ENCODE results near the gene LCT. TPM values are rescaled to one million over a fixed set of nuclear protein-coding genes. Genes with fewer than 3 reads are reported as not detected.

The LCT gene
- total RNA-seq, 4 donors from 2014 or later = under 0.01 TPM; not detected in 3

DNA sequence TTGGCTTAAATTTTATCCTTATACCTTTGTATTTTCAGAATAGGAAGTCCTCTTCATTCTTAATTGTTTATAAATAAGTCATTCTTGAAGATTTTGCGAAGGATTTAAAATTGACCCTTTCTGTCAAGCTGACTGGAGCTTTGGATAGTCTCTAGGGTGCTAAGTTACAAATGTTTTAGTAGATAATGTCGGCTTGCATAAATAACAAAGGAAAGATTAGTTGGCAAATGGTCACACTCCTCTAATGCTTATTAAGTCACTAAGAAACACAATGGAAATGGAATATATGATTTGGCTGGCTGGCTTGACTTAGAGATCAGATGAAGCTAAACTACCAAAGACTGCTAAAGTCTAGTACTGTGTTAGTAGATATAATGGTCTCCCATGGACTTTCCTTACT lies 54.8 kb downstream of the LCT start:
- no peak overlapping the region for H3K4me3 ChIP-seq
- 78 to 82% methylated on average over 2 of the region's 2 CpGs for WGBS, 2 donors
- intact Hi-C loops (cut with DNase I) = no loop called here

GRCh38 chr2:135776367-135776766 lies 60.6 kb downstream of the LCT start:
- no peak overlapping the region for H3K4me3 ChIP-seq
- peaks cover 7 to 99% (median 50%) of the 10 kb centered on the region in 3 donors for H3K36me3 ChIP-seq
- DNase-seq = no peak
- no peak overlapping the region for H3K27ac ChIP-seq
- WGBS, 2 donors = 86 to 96% methylated on average over 6 to 7 of the region's 7 CpGs
- no peaks in the 10 kb centered on the region for H3K9me3 ChIP-seq
- no peaks in the 10 kb centered on the region for H3K4me1 ChIP-seq
- intact Hi-C loops (cut with DNase I) = no loop called here
- TF ChIP-seq CTCF (IDR thresholded peaks at IDR 0.05) = no peak
- TF ChIP-seq POLR2A (IDR thresholded peaks at IDR 0.05) = no peak
- H3K27me3 ChIP-seq = no peaks in the 10 kb centered on the region

More for the DNA sequence above, 54.8 kb downstream of the LCT start:
- peaks cover 0 to 99% (median 32%) of the 10 kb centered on the region in 3 donors for H3K36me3 ChIP-seq
- TF ChIP-seq CTCF (IDR thresholded peaks at IDR 0.05) = no peak
- no peak for TF ChIP-seq POLR2A (IDR thresholded peaks at IDR 0.05)
- DNase-seq = no peak
- H3K4me1 ChIP-seq = no peaks in the 10 kb centered on the region
- no peak overlapping the region for H3K27ac ChIP-seq
- no peaks in the 10 kb centered on the region for H3K9me3 ChIP-seq
- no peaks in the 10 kb centered on the region for H3K27me3 ChIP-seq

DNA sequence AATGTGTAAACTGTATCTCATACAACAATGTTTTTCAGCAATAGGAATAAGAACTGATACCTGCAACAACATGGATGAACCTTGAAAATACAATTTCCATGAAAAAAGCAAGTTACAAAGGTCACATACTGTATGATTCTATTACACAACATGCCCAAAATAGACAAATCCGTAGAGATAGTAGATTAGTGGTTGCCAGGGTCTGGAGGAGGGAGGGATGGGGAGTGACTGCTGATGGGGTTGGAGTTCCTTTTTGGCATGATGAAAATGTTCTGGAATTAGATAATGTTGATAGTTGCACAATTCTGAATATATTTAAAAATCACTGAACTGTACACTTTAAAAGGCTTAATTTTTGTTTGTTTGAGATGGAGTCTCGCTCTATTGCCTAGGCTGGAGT lies 61.6 kb downstream of the LCT start:
- TF ChIP-seq CTCF (IDR thresholded peaks at IDR 0.05) (no peak), POLR2A (IDR thresholded peaks at IDR 0.05) (no peak)
- Histone ChIP-seq H3K27me3 (no peaks in the 10 kb centered on the region), H3K27ac (no peak overlapping the region), H3K4me3 (no peak overlapping the region), H3K36me3 (peaks cover 14 to 99% (median 47%) of the 10 kb centered on the region in 3 donors), H3K4me1 (no peaks in the 10 kb centered on the region), H3K9me3 (no peaks in the 10 kb centered on the region)
- intact Hi-C loops (cut with DNase I) = no loop called here
- WGBS, 2 donors = 49 to 50% methylated on average over 2 of the region's 2 CpGs
- DNase-seq = no peak

DNA sequence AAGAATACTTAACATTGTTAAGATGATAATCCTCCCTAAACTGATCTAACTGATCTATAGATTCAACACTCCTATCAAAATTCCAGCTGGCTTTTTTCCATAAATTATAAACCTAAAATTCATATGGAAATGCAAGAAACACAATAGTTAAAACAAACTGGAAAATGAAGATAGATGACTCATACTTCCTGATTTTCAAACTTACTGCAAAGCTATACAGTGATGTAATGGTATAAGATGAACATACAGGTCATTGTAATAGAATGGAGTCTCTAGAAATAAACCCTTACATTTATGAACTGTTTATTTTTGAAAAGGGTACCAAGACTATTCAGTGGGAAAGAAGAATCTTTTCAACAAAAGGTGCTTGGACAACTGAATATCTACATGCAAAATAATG lies 63.1 kb downstream of the LCT start:
- TF ChIP-seq CTCF (IDR thresholded peaks at IDR 0.05) = no peak
- no peak for TF ChIP-seq POLR2A (IDR thresholded peaks at IDR 0.05)

GRCh38 chr2:135773319-135773718 lies 63.7 kb downstream of the LCT start:
- H3K27ac ChIP-seq = no peak overlapping the region
- intact Hi-C loops (cut with DNase I) = no loop called here
- no peak for DNase-seq
- no peaks in the 10 kb centered on the region for H3K27me3 ChIP-seq
- H3K4me3 ChIP-seq = no peak overlapping the region
- no peaks in the 10 kb centered on the region for H3K9me3 ChIP-seq
- no peaks in the 10 kb centered on the region for H3K4me1 ChIP-seq
- peaks cover 14 to 100% (median 49%) of the 10 kb centered on the region in 3 donors for H3K36me3 ChIP-seq
- WGBS, 2 donors = 85 to 90% methylated on average over 2 of the region's 2 CpGs
- TF ChIP-seq CTCF (IDR thresholded peaks at IDR 0.05) (no peak), POLR2A (IDR thresholded peaks at IDR 0.05) (no peak)

More for the DNA sequence above, 63.1 kb downstream of the LCT start:
- no peaks in the 10 kb centered on the region for H3K9me3 ChIP-seq
- no peaks in the 10 kb centered on the region for H3K4me1 ChIP-seq
- intact Hi-C loops (cut with DNase I) = no loop called here
- H3K27me3 ChIP-seq = no peaks in the 10 kb centered on the region
- peaks cover 14 to 100% (median 51%) of the 10 kb centered on the region in 3 donors for H3K36me3 ChIP-seq
- no peak for DNase-seq
- H3K4me3 ChIP-seq = no peak overlapping the region
- no peak overlapping the region for H3K27ac ChIP-seq

Data from esophagus squamous epithelium (tissue), 5 donors.